Esophagus muscularis mucosa (tissue), 3 donors: ENCODE results near the gene B3GNT5.

ENCODE experiments used
- POLR2A ChIP-seq: fragments of 450-650 bp; IDR thresholded peaks from one replicate; pipeline ENCODE4 v1.6.1; 2017; ENCODE audit warnings: antibody characterized with exemption, moderate library complexity, mild to moderate bottlenecking, low read depth
- POLR2AphosphoS5 ChIP-seq, 2 donors: sonication (generic); formaldehyde crosslinking; IDR thresholded peaks; one replicate each; pipeline ENCODE4 v1.6.1; 2017; ENCODE audit warnings: antibody characterized with exemption in 2 of 2
- TF ChIP-seq, protein P1 (sequence below), 3 experiments: fragments of 200-600 bp in 2 of 3; fragments of 450-650 bp in 1 of 3; sonication (generic) in 2 of 3; IDR thresholded peaks; one replicate each; pipeline ENCODE4 v1.5.1; 2017 to 2019; ENCODE audit warnings: antibody characterized with exemption in 3 of 3, mild to moderate bottlenecking in 2 of 3, moderate library complexity in 1 of 3

DNA sequence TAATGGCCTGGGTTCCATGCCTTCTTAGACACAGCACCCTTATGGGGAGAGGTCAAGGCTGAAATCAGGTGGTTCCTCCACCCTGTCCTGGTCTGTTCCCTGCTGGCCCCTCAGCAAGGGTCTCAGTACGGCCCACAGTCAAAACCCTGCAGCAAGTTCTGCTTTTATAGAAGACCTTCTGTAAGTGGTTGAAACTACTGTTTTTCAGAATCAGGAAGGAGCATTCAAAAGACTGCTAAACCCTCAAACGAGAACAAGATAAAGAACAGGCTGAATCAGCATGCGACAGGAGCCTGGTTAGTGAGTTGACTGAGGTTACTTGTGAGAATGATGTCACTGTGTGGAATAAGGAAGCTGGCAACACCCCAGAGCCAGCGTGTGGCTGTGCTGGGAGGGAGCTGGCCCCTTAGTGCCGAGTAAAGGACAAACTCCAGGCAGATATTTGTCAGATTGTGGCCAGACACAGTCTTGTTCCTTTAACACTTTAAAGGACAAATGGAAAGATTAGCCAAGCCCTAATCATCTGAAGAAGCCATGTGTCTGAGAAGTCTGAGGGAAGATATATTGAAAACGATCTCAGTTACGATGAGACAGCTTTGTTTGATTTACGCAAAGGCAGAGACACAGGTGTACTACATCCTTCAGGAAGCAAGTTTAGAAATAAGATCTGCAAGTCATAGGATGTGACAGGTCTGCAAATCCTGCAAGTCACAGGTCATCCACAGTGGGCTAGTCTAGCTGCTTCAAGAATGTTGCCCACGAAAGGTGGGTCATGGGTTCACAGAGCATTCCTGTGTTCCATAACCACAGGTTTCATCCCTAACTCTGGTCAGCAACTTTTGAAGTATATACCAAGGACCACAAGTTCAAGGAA, 54.0 kb downstream of the B3GNT5 start:
- TF ChIP-seq POLR2AphosphoS5 (IDR thresholded peaks at IDR 0.05) (no peak), POLR2A (no peak)
- TF ChIP-seq, protein P1, sequence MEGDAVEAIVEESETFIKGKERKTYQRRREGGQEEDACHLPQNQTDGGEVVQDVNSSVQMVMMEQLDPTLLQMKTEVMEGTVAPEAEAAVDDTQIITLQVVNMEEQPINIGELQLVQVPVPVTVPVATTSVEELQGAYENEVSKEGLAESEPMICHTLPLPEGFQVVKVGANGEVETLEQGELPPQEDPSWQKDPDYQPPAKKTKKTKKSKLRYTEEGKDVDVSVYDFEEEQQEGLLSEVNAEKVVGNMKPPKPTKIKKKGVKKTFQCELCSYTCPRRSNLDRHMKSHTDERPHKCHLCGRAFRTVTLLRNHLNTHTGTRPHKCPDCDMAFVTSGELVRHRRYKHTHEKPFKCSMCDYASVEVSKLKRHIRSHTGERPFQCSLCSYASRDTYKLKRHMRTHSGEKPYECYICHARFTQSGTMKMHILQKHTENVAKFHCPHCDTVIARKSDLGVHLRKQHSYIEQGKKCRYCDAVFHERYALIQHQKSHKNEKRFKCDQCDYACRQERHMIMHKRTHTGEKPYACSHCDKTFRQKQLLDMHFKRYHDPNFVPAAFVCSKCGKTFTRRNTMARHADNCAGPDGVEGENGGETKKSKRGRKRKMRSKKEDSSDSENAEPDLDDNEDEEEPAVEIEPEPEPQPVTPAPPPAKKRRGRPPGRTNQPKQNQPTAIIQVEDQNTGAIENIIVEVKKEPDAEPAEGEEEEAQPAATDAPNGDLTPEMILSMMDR (IDR thresholded peaks at IDR 0.05): no peak
